ENCODE results near the gene STK25. TPM values are rescaled to one million over a fixed set of nuclear protein-coding genes. Genes with fewer than 3 reads are reported as not detected.

STK25 gene
- total RNA-seq, 1 donor from 2014 or later, result 158 TPM

GRCh38 chr2:241538838-241539615, 30.6 kb upstream of the STK25 start:
- Mint-ChIP-seq H3K4me1 (ENCODE audit: low read depth) (peaks cover 11% of the 10 kb centered on the region), H3K9me3 (ENCODE audit: low read depth) (no peaks in the 10 kb centered on the region), H3K4me3 (ENCODE audit: unreplicated experiment) (no peak overlapping the region), H3K27ac (ENCODE audit: unreplicated experiment) (no peak overlapping the region), H3K36me3 (ENCODE audit: low read depth) (no peaks in the 10 kb centered on the region), H3K27me3 (ENCODE audit: low read depth) (no peaks in the 10 kb centered on the region)
- peak; percentile 36 for DNase-seq (ENCODE audit: low spot score)
- no peak for TF ChIP-seq CTCF (IDR thresholded peaks at IDR 0.05)

GRCh38 chr2:241535871-241536655, 27.7 kb upstream of the STK25 start:
- Mint-ChIP-seq H3K9me3 (ENCODE audit: low read depth) (no peaks in the 10 kb centered on the region), H3K27ac (ENCODE audit: unreplicated experiment) (no peak overlapping the region), H3K4me3 (ENCODE audit: unreplicated experiment) (no peak overlapping the region), H3K36me3 (ENCODE audit: low read depth) (no peaks in the 10 kb centered on the region), H3K4me1 (ENCODE audit: low read depth) (peaks cover 4% of the 10 kb centered on the region), H3K27me3 (ENCODE audit: low read depth) (peaks cover 2% of the 10 kb centered on the region)
- peak; percentile 60 for DNase-seq (ENCODE audit: low spot score)
- TF ChIP-seq CTCF (IDR thresholded peaks at IDR 0.05), result no peak

GRCh38 chr2:241534701-241535375, 26.5 kb upstream of the STK25 start:
- no peaks in the 10 kb centered on the region for H3K9me3 Mint-ChIP-seq (ENCODE audit: low read depth)
- DNase-seq (ENCODE audit: low spot score), result peak; percentile 85
- H3K27me3 Mint-ChIP-seq (ENCODE audit: low read depth), result peaks cover 6% of the 10 kb centered on the region
- H3K4me1 Mint-ChIP-seq (ENCODE audit: low read depth), result no peaks in the 10 kb centered on the region
- H3K4me3 Mint-ChIP-seq (ENCODE audit: unreplicated experiment), result no peak overlapping the region
- no peak for TF ChIP-seq CTCF (IDR thresholded peaks at IDR 0.05)
- no peaks in the 10 kb centered on the region for H3K36me3 Mint-ChIP-seq (ENCODE audit: low read depth)
- no peak overlapping the region for H3K27ac Mint-ChIP-seq (ENCODE audit: unreplicated experiment)

- H3K36me3 Mint-ChIP-seq (ENCODE audit: low read depth), result no peaks in the 10 kb centered on the region
- no peaks in the 10 kb centered on the region for H3K9me3 Mint-ChIP-seq (ENCODE audit: low read depth)
- no peak overlapping the region for H3K27ac Mint-ChIP-seq (ENCODE audit: unreplicated experiment)
- TF ChIP-seq CTCF (IDR thresholded peaks at IDR 0.05), result no peak
- peak; percentile 58 for DNase-seq (ENCODE audit: low spot score)
- no peaks in the 10 kb centered on the region for H3K4me1 Mint-ChIP-seq (ENCODE audit: low read depth)
- H3K27me3 Mint-ChIP-seq (ENCODE audit: low read depth), result peaks cover 6% of the 10 kb centered on the region
- no peak overlapping the region for H3K4me3 Mint-ChIP-seq (ENCODE audit: unreplicated experiment)
These were observed 25.9 kb upstream of the STK25 start for GRCh38 chr2:241534293-241534692.

All from chondrocyte (in vitro differentiated cells).